SU-DHL-6 (cell line): Measurements from ENCODE around the gene IL6R.
"Not testable (repeated sequence)": the region's sequence is repeated elsewhere in the genome, so short reads cannot be mapped to it uniquely, and the experiment has no call there.

Source experiments
- H2AFZ ChIP-seq: fragments of 200-600 bp; sonication (generic); 2 replicates; pipeline ENCODE4 v1.6.1; 2014; ENCODE audit warnings: low read depth, mild to moderate bottlenecking, moderate library complexity, mixed read lengths, antibody characterized with exemption, low read length; ENCODE audit not compliant: severe bottlenecking
- H3F3A ChIP-seq: fragments of 200-600 bp; shearing (Covaris generic); 2 replicates; pipeline ENCODE4 v1.6.0; 2016; ENCODE audit warnings: antibody characterized with exemption, mild to moderate bottlenecking; ENCODE audit not compliant: insufficient read depth
- H3K27ac ChIP-seq: fragments of 200-600 bp; sonication (generic); 2 replicates; pipeline ENCODE4 v1.5.1; 2016; ENCODE audit warnings: low read depth, mild to moderate bottlenecking, low read length, moderate library complexity, mixed read lengths
- H3K27me3 ChIP-seq: fragments of 200-600 bp; sonication (generic), shearing (Covaris generic); 2 replicates; pipeline ENCODE4 v1.6.0; 2014; ENCODE audit warnings: mild to moderate bottlenecking, low read length
- H3K36me3 ChIP-seq: fragments of 200-600 bp; sonication (generic); 2 replicates; pipeline ENCODE4 v1.6.1; 2014; ENCODE audit warnings: mild to moderate bottlenecking, low read length, mixed read lengths
- H3K4me2 ChIP-seq: fragments of 300-600, 200-600 bp; shearing (Covaris generic), sonication (generic); 2 replicates; pipeline ENCODE4 v1.6.0; 2014; ENCODE audit warnings: low read length, low read depth, mild to moderate bottlenecking; ENCODE audit not compliant: poor library complexity, severe bottlenecking
- H3K4me3 ChIP-seq: fragments of 200-600 bp; sonication (generic); 2 replicates; pipeline ENCODE4 v1.5.1; 2014; ENCODE audit warnings: antibody characterized with exemption, low read length, mild to moderate bottlenecking, mixed read lengths; ENCODE audit not compliant: insufficient read depth, poor library complexity, severe bottlenecking
- H3K79me2 ChIP-seq: fragments of 200-600 bp; sonication (generic); 2 replicates; pipeline ENCODE4 v1.6.1; 2014; ENCODE audit warnings: mild to moderate bottlenecking, low read length, moderate library complexity; ENCODE audit not compliant: insufficient read depth
- H3K9ac ChIP-seq: fragments of 200-600 bp; sonication (generic); 2 replicates; pipeline ENCODE4 v1.7.0; 2014; ENCODE audit warnings: mild to moderate bottlenecking, low read length
- H3K9me2 ChIP-seq: fragments of 200-600 bp; sonication (generic); replicated peaks from 2 replicates; pipeline ENCODE4 v1.6.1; 2014; ENCODE audit warnings: low read length; ENCODE audit not compliant: insufficient read depth
- H3K9me3 ChIP-seq: fragments of 200-600 bp; sonication (generic); 2 replicates; pipeline ENCODE4 v1.6.1; 2014; ENCODE audit warnings: low read length, mixed read lengths; ENCODE audit not compliant: insufficient read depth
- H4K20me1 ChIP-seq: fragments of 200-600 bp; sonication (generic); 2 replicates; pipeline ENCODE4 v1.6.1; 2014; ENCODE audit warnings: low read depth, mild to moderate bottlenecking, antibody characterized with exemption, low read length, moderate library complexity, mixed read lengths
- EZH2phosphoT487 ChIP-seq: fragments of 200-600 bp; sonication (generic), shearing (Covaris generic); conservative IDR thresholded peaks from 2 replicates; pipeline ENCODE4 v1.6.1; 2018; ENCODE audit warnings: mild to moderate bottlenecking, antibody characterized with exemption, low read length, moderate library complexity, mixed read lengths
- TF ChIP-seq, protein P1 (sequence below): fragments of 200-600 bp; sonication (generic); IDR thresholded peaks from one replicate; pipeline ENCODE4 v1.5.1; 2017; ENCODE audit warnings: antibody characterized with exemption, mild to moderate bottlenecking, low read length, moderate library complexity; ENCODE audit not compliant: insufficient read depth, poor library complexity, severe bottlenecking

The IL6R gene

DNA sequence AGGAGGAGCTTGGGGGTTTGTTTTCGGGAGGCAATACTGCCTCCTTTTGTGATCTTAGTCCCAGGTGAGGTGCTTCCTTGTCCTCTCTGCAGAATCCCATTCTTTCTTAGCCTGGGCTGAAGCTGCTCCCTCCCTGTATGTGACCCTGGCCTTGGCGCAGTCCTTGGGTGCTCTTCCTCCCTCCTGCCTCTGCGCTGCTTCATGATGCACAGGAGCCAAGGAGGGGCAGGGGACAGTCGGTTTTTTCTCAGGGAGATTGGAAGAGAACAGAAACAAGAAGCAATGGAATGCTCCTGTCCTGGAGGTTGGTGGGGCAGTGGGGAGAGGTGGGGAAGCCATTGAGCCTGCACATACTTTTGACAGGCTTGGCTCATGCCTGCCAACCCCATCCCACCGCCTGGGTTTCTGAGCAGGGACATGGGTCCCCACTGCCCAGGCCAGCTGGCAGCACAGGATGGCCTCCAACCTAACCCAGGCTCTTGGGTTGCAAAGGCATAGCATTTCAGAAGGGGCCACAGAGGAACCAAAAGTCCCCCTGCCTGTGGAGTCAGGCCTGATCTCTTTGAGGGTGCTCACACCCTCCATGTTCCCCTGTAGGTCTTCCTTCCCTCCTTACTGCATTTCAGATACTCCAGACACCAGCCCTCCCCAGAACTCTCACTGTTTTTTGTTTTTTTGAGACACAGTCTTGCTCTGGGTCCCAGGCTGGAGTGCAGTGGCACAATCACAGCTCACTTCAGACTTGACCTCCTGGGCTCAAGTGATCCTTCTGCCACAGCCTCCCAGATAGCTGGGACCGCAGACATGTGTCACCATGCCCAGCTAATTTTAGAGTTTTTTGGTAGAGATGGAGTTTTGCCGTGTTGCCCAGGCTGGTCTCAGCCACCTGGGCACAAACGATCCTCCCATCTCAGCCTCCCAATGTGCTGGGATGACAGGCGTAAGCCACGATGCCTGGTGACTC is 16.1 kb downstream of the IL6R start:
- Histone ChIP-seq H3K4me2 (no peak overlapping the region), H3F3A (no peaks in the 10 kb centered on the region), H4K20me1 (no peaks in the 10 kb centered on the region), H3K9me3 (no peaks in the 10 kb centered on the region), H3K79me2 (no peaks in the 10 kb centered on the region), H3K9ac (no peak overlapping the region), H3K9me2 (no peaks in the 10 kb centered on the region), H3K36me3 (no peaks in the 10 kb centered on the region), H3K27ac (no peak overlapping the region), H2AFZ (no peak overlapping the region), H3K4me3 (no peak overlapping the region), H3K27me3 (no peaks in the 10 kb centered on the region)
- TF ChIP-seq, protein P1, sequence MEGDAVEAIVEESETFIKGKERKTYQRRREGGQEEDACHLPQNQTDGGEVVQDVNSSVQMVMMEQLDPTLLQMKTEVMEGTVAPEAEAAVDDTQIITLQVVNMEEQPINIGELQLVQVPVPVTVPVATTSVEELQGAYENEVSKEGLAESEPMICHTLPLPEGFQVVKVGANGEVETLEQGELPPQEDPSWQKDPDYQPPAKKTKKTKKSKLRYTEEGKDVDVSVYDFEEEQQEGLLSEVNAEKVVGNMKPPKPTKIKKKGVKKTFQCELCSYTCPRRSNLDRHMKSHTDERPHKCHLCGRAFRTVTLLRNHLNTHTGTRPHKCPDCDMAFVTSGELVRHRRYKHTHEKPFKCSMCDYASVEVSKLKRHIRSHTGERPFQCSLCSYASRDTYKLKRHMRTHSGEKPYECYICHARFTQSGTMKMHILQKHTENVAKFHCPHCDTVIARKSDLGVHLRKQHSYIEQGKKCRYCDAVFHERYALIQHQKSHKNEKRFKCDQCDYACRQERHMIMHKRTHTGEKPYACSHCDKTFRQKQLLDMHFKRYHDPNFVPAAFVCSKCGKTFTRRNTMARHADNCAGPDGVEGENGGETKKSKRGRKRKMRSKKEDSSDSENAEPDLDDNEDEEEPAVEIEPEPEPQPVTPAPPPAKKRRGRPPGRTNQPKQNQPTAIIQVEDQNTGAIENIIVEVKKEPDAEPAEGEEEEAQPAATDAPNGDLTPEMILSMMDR: no peak
- no peak for TF ChIP-seq EZH2phosphoT487

DNA sequence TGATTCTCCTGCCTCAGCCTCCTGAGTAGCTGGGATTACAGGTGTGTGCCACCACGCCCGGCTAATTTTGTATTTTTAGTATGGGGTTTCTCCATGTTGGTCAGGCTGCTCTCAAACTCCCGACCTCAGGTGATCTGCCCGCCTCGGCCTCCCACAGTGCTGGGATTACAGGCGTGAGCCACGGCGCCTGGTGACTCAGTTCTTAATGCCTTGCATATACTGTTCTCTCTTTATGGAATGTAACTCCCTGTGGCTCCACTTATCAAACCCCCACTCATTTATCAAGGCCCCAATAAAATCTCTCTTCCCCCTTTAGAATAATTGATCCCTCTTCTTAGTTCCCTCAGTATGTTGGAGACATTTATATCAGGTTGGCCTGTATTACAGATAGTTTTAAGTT is 16.9 kb downstream of the IL6R start:
- not testable (repeated sequence) for H3K27me3 ChIP-seq, H3K27ac ChIP-seq, H3K4me2 ChIP-seq, H2AFZ ChIP-seq, H3K4me3 ChIP-seq, H3K36me3 ChIP-seq, H3K9me2 ChIP-seq, H4K20me1 ChIP-seq, H3K79me2 ChIP-seq, H3F3A ChIP-seq, H3K9ac ChIP-seq, H3K9me3 ChIP-seq

DNA sequence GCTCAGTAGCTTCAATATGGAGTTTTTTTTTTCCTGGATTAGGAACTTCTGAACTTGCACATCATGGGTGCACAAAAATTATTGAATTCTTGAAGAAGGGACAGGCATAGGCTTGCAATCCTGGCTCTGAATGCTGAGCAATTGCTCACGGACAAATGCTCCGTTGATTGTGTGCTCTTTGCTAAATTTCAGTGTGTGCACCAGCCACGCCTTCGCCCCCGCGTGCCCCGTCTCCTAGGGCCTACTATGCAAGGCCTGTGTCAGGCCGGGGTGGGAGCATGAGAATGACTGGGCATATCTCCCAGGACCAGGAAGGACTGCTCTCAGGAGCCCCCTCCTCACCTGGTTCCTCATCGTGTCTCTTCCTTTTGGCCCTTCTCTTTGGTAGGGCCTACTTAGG is 17.4 kb downstream of the IL6R start:
- H2AFZ ChIP-seq: no peak overlapping the region
- no peaks in the 10 kb centered on the region for H3F3A ChIP-seq
- no peaks in the 10 kb centered on the region for H4K20me1 ChIP-seq
- no peak overlapping the region for H3K27ac ChIP-seq
- no peak overlapping the region for H3K9ac ChIP-seq
- no peak for TF ChIP-seq EZH2phosphoT487
- TF ChIP-seq, protein P1: no peak
- H3K9me3 ChIP-seq: no peaks in the 10 kb centered on the region
- H3K4me2 ChIP-seq: no peak overlapping the region
- H3K4me3 ChIP-seq: no peak overlapping the region
- H3K9me2 ChIP-seq: no peaks in the 10 kb centered on the region
- no peaks in the 10 kb centered on the region for H3K79me2 ChIP-seq
- no peaks in the 10 kb centered on the region for H3K36me3 ChIP-seq
- H3K27me3 ChIP-seq: no peaks in the 10 kb centered on the region

DNA sequence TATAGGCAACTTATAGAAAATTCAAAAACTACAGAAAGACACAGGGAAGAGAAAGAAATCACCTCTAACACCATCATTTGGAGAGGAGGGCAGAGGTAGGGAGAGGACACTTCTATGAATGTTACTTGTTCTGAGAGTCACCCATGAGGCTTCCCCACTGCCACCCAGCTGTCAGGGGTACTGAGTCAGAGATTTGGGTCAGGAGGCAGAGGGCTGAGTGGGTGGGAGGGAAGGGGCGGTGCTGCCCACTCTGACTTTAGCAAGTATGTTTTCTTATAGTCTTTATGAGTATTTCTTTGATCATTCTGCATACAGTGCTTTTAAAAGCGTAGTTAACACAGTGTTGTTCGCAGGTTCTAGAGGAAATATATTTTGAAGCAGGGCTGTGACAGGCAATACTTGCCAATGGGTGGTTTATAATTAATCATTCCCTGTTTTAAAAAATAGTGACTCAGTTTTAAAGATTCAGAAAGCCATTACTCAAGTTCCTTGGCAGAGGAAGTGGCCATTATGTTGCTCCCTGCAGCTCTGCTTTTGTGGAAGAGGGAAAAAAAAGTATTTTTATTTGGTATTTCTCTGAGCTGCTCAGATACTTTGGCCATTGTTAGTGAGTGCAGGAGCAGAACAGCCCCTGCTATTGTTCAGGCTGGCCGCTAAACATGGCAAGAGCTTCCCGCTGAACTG is 18.3 kb downstream of the IL6R start:
- Histone ChIP-seq H3K36me3 (no peaks in the 10 kb centered on the region), H3K9ac (no peak overlapping the region), H3K27ac (no peak overlapping the region), H4K20me1 (no peaks in the 10 kb centered on the region), H3K9me2 (no peaks in the 10 kb centered on the region), H2AFZ (no peak overlapping the region), H3K79me2 (no peaks in the 10 kb centered on the region), H3K4me3 (no peak overlapping the region), H3K27me3 (no peaks in the 10 kb centered on the region), H3K9me3 (no peaks in the 10 kb centered on the region), H3F3A (no peaks in the 10 kb centered on the region), H3K4me2 (no peak overlapping the region)
- TF ChIP-seq, protein P1: no peak
- no peak for TF ChIP-seq EZH2phosphoT487
